HG02759 (cell line): ENCODE results near the gene TOMM34.
A peak's percentile ranks its signal among the peaks of the same experiment; 100 is the strongest.

ENCODE experiments used
- ATAC-seq: cut with Tn5 transposase; IDR thresholded peaks from one replicate; pipeline ENCODE4 v1.9.1; 2021; ENCODE audit warnings: mild to moderate bottlenecking, moderate library complexity; ENCODE audit not compliant: unreplicated experiment

The TOMM34 gene

GRCh38 chr20:44936510-44936909, 23.7 kb downstream of the TOMM34 start:
- no peak for ATAC-seq

DNA sequence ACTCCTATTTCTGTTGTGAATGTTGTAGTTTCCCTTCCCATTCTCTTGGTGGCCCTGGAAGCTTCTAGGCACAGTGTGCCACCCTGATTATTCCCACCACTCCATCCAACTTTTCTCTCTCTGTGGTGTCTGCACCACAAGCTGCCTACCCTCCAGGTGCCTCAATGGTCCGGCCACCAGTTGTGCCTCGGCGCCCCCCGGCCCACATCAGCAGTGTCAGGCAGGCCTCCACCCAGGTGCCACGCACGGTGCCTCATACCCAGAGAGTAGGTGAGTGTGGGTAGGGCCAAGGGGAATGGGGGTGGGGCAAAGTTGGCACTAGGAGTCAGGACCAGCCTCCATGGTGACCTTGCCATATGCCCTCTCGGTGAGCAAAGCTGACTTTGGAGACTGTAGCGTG, 27.3 kb downstream of the TOMM34 start:
- ATAC-seq, result no peak

GRCh38 chr20:44931911-44932310, 28.3 kb downstream of the TOMM34 start:
- no peak for ATAC-seq

- no peak for ATAC-seq
Measured at GRCh38 chr20:44930517-44931168, 29.6 kb downstream of the TOMM34 start.

GRCh38 chr20:44928595-44928994, 31.6 kb downstream of the TOMM34 start:
- ATAC-seq, result no peak

DNA sequence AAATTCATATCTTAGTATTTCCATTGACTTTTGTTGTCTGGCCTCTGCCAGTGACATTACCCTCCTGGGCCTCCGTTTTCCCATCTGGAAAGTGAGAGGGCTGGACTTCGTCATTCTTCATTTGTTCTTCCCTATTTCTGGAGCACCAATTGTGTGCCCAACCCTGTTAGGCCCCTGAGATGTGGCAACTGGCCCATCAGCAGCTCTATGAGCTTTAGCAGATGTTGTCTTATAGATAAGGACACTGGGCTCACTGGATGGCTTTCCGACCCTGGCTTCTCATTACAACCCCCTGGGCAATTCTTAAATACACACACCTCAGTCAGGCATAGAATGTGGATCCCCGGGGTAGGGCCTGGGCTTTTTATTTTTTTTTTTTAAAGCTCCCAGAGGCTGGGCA, 35.7 kb downstream of the TOMM34 start:
- no peak for ATAC-seq

GRCh38 chr20:44921447-44921846, 38.8 kb downstream of the TOMM34 start:
- no peak for ATAC-seq

DNA sequence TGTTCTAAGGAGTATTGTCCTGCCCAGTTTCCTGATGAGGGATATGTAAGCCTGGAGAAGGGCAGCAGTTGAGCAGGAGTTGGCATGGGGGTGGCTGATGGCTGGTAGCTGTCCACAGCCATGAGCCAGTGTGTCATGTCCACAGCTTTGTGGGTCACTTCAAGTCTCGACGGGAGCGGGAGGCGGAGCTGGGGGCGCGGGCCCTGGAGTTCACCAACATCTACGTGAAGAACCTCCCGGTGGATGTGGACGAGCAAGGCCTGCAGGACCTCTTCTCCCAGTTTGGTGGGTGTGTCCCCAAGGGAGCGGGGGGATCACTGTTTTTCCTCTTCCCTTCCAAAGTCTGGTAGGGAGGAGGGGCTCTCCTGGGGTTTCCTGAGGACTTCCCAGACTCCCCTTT, 41.4 kb downstream of the TOMM34 start:
- no peak for ATAC-seq

GRCh38 chr20:44918342-44918741, 41.9 kb downstream of the TOMM34 start:
- no peak for ATAC-seq

DNA sequence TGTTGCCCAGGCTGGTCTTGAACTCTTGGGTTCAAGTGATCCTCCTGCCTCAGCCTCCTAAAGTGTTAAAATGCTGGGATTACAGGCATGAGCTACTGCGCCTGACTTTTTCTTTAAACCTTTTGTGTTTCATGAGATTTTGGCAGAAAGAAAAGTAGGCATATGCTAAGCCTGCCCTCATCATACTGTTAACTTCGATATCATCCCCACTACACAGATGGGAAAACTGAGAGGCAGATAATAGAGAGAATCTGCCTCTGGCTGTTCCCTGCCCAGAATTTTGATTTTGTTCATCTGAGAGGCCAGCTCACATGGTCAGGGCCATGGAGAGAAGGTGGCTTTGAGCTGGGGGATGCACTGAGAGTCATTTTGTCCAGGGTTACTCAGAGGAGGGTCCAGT, 42.8 kb downstream of the TOMM34 start:
- no peak for ATAC-seq

- ATAC-seq, result no peak
Measured at GRCh38 chr20:44916586-44916985, 43.6 kb downstream of the TOMM34 start.

GRCh38 chr20:44914924-44915323, 45.3 kb downstream of the TOMM34 start:
- no peak for ATAC-seq

DNA sequence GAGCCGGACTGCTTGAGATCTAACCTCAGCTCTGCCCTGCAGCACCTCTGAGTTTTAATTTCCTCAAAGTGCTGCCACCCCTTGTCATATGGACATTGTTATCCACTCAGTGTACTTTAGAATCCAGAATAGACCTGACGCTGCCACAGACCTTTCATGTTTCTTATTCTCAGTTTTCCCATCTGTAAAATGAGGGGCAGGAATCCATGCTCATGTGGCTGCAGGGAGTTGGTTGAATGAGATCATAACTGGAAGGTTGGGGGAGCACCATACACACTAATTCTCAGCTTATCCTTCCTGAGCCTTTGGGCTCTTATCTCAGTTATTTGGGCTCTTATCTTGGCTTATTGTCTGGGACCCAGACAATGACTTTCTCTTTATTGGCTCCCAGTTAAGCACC, 48.0 kb downstream of the TOMM34 start:
- no peak for ATAC-seq

GRCh38 chr20:44911264-44911921, 48.8 kb downstream of the TOMM34 start:
- no peak for ATAC-seq

DNA sequence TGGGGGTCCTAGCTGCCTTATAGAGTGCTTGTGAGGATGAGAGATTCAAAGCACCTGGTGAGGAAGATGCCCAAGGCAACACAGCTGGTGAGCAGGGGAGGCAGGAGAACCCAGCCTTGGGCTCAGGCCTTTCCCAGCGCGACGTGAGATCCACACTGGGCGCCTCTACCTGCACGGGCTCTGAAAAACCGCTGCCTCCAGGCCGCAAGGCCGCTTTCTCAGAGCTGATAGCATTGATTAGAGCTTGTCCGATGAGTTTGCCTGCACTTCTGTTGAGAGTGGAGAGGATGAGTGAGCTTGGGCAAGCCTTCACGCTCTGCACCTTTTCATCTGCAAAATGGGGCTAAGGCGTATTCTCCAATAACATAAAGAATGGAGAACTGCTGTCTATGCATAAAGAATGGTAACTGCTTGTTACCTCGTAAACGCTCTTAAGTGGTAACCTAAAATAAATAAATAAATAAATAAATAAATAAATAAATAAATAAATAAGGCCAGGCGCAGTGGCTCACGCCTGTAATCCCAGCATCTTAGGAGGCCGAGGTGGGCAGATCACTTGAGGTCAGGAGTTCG, 49.4 kb downstream of the TOMM34 start:
- no peak for ATAC-seq

DNA sequence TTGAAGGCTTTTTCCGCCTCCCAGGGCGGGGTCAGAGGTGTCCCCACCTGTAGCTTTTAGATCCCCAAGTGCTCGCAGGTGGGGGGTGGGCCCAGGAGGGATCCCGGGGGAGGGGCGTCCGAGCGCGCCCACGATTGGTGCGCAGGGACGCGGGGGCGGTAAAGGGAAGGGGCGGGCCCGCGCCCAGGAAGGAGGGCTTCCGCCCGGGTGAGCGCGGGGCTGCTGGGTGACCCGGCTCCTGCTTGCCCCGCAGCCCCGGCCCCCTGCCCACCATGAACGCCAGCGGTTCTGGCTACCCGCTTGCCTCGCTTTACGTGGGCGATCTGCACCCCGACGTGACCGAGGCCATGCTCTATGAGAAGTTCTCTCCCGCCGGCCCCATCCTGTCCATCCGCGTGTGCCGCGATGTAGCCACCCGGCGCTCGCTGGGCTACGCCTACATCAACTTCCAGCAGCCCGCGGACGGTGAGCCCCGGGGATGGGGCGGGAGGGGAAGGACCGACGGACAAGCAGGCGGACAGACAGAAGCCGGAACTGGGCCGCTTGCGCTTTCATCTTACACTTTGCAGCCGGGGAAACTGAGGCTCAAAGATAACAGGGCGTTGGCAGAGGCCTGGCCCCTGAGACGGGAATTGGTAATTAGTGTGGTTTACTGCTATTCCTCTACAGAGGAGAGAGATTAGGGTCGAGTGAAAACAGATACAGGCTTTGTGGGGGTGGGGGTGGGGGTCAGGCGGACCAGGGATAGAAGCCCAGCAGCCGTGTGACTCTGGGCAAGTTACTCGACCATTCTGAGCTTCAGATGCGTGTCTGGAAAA, 50.1 kb downstream of the TOMM34 start, which contains the start of gene PABPC1L:
PABPC1L (plus strand) TSS at position 189 of the 818 bp plus-strand sequence; CDS start at position 273, 84 bp downstream.
- peak; percentile 95 for ATAC-seq

DNA sequence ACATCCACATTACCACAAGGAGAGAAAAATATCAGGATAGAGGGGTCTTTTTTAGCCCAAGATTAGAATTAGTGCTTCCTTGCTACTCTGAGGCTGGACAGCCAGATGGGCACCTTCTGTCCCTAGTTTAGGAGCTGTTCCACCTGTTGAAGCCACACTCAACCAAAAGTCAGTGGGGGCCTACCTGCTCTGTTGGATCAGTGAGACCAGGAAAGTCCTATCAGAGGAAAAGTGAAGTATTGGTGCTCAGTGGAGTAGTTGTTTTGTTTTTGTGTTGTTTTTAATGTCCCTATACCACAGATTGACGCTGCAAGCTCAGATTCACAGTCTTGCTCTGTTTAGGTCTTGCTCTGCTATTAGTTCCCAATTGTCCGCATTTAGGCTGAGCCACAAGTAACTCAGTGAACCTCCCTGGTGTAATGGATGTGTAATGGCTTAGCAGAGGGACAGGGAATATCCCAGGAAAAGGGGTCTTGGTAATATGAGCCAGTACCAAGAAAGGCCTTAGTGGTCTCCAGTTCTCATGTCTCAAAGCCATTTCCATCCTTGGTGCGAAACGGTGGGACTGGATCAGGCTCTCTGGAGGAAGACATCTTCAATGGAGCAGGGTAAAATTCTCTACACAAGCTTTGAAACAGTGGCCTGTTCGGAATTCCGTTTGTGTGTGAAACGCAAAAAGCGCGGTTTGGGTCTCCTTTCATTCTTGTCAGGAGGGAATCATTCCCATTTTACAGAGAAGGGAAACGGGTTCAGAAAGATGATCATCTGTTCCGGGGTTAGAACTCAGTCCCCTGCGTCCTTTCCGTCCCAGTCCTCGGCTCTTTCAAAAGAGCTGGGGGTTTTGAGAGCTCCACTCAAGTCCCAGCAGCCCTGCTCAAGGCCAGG, 51.0 kb downstream of the TOMM34 start:
- peak; percentile 4 for ATAC-seq

DNA sequence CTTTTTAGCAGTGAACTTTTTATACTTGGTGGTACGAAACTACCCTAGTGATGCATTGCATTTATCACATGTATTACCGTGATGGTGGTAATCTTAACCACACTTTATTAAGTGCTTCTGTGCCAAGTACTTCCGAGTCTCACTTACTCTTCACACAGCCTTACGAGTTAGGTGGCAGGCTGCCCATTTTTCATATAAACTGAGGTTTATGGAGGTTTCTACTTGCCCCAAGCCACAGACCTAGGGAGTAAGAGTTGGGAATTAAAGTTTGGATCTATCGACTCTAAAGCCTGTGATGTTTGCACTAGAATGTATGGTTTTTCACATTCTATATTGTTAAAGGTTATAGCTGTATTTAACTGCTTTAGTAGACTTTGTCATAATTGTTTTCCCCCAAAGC, 55.8 kb downstream of the TOMM34 start:
- no peak for ATAC-seq

DNA sequence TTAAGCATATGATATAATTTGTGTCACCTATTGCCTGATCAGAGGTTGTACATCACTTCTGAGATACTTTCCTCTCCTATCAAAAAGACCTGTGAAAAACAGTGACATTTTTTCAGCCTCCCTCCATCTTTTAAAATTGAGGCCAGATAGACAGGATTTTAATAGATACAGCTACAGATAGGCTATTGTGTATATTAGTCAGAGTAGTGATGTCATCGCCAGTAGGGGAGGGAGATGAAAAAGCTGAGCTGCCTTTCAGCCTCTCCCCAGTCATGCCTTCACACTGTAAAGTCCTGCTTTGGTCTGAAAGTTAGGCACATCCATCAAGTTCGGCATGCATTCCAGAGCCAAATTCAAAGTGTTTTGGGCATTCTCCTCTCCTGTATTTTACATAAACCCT, 58.2 kb downstream of the TOMM34 start:
- no peak for ATAC-seq

DNA sequence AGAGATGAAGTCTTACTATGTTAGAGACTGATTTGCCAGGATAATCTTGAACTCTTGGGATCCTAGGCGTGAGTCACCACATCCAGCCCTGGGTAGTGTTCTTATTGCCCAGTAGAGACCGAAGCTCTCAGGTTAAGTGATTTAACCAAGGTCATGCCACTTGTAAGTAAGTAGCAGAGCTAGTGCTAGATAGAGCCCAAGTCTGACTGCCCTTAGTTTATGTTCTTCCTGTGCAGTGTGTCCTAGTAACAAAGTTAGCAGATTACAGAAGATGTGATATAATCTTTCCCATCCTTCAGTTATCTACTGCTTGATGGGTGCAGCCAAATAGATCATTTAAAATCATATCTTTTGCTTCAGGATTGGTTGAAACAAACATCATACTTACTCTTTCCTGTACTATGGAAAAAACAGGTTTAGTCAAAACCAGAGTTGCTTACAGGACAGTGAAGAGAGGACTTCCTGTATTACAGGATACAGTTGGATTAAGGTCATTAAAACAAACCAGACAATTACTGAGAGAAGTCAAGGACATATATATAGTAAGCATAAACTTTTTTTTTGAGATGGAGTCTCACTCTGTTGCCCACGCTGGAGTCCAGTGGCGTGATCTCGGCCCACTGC, 59.9 kb downstream of the TOMM34 start:
- ATAC-seq, result no peak
